Keratinocyte (primary cell): ENCODE measurements around the gene KRT2. TPM values are rescaled to one million over a fixed set of nuclear protein-coding genes. Genes with fewer than 3 reads are reported as not detected.

Source experiments
- DNase-seq: peaks from one replicate; pipeline ENCODE4 v3.0.0-alpha.2; 2011; ENCODE audit warnings: low read depth, missing footprints, low spot score
- FAIRE-seq: peaks from 2 replicates; lab custom pipeline; 2011; peaks lifted over from hg19 to GRCh38; lab: Jason Lieb, UNC
- H2AFZ ChIP-seq: 2 replicates; pipeline ENCODE4 v1.6.0; 2012; ENCODE audit warnings: low read length, control low read depth, inconsistent platforms; ENCODE audit not compliant: control insufficient read depth
- H3K27ac ChIP-seq: 2 replicates; pipeline ENCODE4 v1.5.1; 2011; ENCODE audit warnings: low read length; ENCODE audit not compliant: control insufficient read depth, insufficient read depth
- H3K27me3 ChIP-seq: 3 replicates; pipeline ENCODE4 v1.6.0; 2011; ENCODE audit warnings: low read length; ENCODE audit not compliant: control insufficient read depth, insufficient read depth; ENCODE audit errors: extremely low read depth
- H3K36me3 ChIP-seq, 2 experiments: 2 replicates in 1 of 2; 3 replicates in 1 of 2; pipeline ENCODE4 v1.5.1; 2011; ENCODE audit warnings: low read length in 2 of 2, mild to moderate bottlenecking in 1 of 2; ENCODE audit not compliant: control insufficient read depth in 2 of 2, insufficient read depth in 2 of 2; ENCODE audit errors: extremely low read depth in 1 of 2
- H3K4me1 ChIP-seq: 3 replicates; pipeline ENCODE4 v1.5.1; 2011; ENCODE audit warnings: low read length; ENCODE audit not compliant: control insufficient read depth, insufficient read depth; ENCODE audit errors: extremely low read depth
- H3K4me2 ChIP-seq: 3 replicates; pipeline ENCODE4 v1.6.0; 2011; ENCODE audit warnings: low read depth, low read length; ENCODE audit not compliant: control insufficient read depth, insufficient read depth; ENCODE audit errors: extremely low read depth
- H3K4me3 ChIP-seq, 3 experiments: fragments of 200-600 bp in 1 of 3; sonication (generic) in 1 of 3; 2 replicates in 2 of 3; 3 replicates in 1 of 3; pipeline ENCODE4 v1.5.1; 2011 to 2016; ENCODE audit warnings: low read length in 3 of 3, mild to moderate bottlenecking in 3 of 3, control low read depth in 2 of 3, inconsistent platforms in 1 of 3, low read depth in 1 of 3, mixed read lengths in 1 of 3, mixed run types in 1 of 3, moderate library complexity in 1 of 3; ENCODE audit not compliant: control insufficient read depth in 2 of 3, insufficient read depth in 2 of 3; ENCODE audit errors: extremely low read depth in 1 of 3
- H3K79me2 ChIP-seq: 2 replicates; pipeline ENCODE4 v1.6.0; 2012; ENCODE audit warnings: low read length; ENCODE audit not compliant: control insufficient read depth, insufficient read depth
- H3K9ac ChIP-seq: 3 replicates; pipeline ENCODE4 v1.6.0; 2011; ENCODE audit warnings: low read length; ENCODE audit not compliant: control insufficient read depth, insufficient read depth; ENCODE audit errors: extremely low read depth
- H3K9me1 ChIP-seq: 3 replicates; pipeline ENCODE4 v1.6.0; 2011; ENCODE audit warnings: low read length; ENCODE audit not compliant: control insufficient read depth, insufficient read depth; ENCODE audit errors: extremely low read depth
- H3K9me3 ChIP-seq: 2 replicates; pipeline ENCODE4 v1.5.1; 2012; ENCODE audit warnings: low read depth, low read length; ENCODE audit not compliant: control insufficient read depth
- H4K20me1 ChIP-seq: 3 replicates; pipeline ENCODE4 v1.6.0; 2011; ENCODE audit warnings: low read length; ENCODE audit not compliant: control insufficient read depth, insufficient read depth; ENCODE audit errors: extremely low read depth
- EZH2 ChIP-seq: IDR thresholded peaks from one replicate; pipeline ENCODE4 v1.6.1; 2012; ENCODE audit warnings: inconsistent platforms, mild to moderate bottlenecking, low read length, moderate library complexity
- dilution Hi-C: fragments of 300-500 bp; cut with MboI; formaldehyde crosslinking; loops from one replicate; pipeline ENCODE4 v1.7.0; 2020; ENCODE audit warnings: low sequenced_read_pairs; ENCODE audit not compliant: extremely low pct_ligation_motif_present
- polyA plus RNA-seq, 5 experiments: library from polyadenylated mRNA; depleted of rRNA in 3 of 5; stranded (reverse) in 3 of 5; stranded (forward) in 1 of 5; unstranded in 1 of 5; fragments of >200 nt; gene quantifications; 1 replicate in 1 of 5; 2 replicates in 3 of 5; 3 replicates in 1 of 5; pipeline versions ENCODE4 v1.2.1 to v1.2.3, GENCODE V29; 2011 to 2012; ENCODE audit warnings: missing spikeins in 2 of 5, low read depth in 1 of 5, low replicate concordance in 1 of 5
- TF ChIP-seq, protein P1 (sequence below), 3 experiments: IDR thresholded peaks in 1 of 3; conservative IDR thresholded peaks in 1 of 3; optimal IDR thresholded peaks in 1 of 3; 2 replicates in 2 of 3; 3 replicates in 1 of 3; pipeline versions ENCODE3 to v1.5.1; 2011; ENCODE audit warnings: low read length in 3 of 3, mild to moderate bottlenecking in 3 of 3, moderate library complexity in 2 of 3, control low read depth in 1 of 3, inconsistent platforms in 1 of 3; ENCODE audit not compliant: insufficient read depth in 2 of 3; ENCODE audit errors: extremely low read depth in 1 of 3

KRT2 gene
- polyA plus RNA-seq, 1 donor (not counting 4 experiments of a cell fraction or from before 2014, with no cell fraction given), result 0.69 TPM

DNA sequence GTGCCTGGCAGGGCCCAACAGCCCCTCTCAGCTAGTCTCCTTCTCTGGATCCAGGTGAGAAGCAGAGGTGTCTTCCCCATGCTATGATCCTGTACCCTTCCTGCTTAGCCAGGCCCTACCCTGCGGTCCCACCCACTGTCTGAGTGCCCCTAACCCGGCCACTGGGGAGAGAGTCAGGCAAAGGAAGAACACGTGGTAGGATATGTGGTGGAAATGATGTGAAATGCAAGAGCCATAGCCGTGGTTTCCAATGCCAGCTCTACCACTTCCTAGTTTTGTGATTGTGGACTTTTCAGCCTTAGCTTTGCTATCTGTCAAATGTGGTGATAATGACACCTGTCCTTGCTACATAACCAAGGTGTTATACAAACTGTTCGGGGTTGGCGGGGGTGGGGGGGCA lies 15.8 kb downstream of the KRT2 start:
- no peaks in the 10 kb centered on the region for H3K9me3 ChIP-seq
- no peak overlapping the region for H3K4me2 ChIP-seq
- no peaks in the 10 kb centered on the region for H3K79me2 ChIP-seq
- H2AFZ ChIP-seq, result no peak overlapping the region
- no peak overlapping the region for H3K9ac ChIP-seq
- H3K9me1 ChIP-seq, result no peaks in the 10 kb centered on the region
- dilution Hi-C loops, result no loop called here
- FAIRE-seq, result no peak
- TF ChIP-seq EZH2, result no peak
- TF ChIP-seq, protein P1, sequence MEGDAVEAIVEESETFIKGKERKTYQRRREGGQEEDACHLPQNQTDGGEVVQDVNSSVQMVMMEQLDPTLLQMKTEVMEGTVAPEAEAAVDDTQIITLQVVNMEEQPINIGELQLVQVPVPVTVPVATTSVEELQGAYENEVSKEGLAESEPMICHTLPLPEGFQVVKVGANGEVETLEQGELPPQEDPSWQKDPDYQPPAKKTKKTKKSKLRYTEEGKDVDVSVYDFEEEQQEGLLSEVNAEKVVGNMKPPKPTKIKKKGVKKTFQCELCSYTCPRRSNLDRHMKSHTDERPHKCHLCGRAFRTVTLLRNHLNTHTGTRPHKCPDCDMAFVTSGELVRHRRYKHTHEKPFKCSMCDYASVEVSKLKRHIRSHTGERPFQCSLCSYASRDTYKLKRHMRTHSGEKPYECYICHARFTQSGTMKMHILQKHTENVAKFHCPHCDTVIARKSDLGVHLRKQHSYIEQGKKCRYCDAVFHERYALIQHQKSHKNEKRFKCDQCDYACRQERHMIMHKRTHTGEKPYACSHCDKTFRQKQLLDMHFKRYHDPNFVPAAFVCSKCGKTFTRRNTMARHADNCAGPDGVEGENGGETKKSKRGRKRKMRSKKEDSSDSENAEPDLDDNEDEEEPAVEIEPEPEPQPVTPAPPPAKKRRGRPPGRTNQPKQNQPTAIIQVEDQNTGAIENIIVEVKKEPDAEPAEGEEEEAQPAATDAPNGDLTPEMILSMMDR (optimal IDR thresholded peaks at IDR 0.05 in 1 of 3, IDR thresholded peaks at IDR 0.05 in 1 of 3, conservative IDR thresholded peaks at IDR 0.05 in 1 of 3; ENCODE audit: extremely low read depth in 1 of 3, insufficient read depth in 2 of 3, low read length in 3 of 3), result no peak
- no peak overlapping the region for H3K4me3 ChIP-seq
- no peaks in the 10 kb centered on the region for H3K4me1 ChIP-seq
- peaks cover 10% of the 10 kb centered on the region for H3K27me3 ChIP-seq
- no peaks in the 10 kb centered on the region for H3K36me3 ChIP-seq
- H3K27ac ChIP-seq, result no peak overlapping the region
- no peaks in the 10 kb centered on the region for H4K20me1 ChIP-seq
- DNase-seq, result no peak

DNA sequence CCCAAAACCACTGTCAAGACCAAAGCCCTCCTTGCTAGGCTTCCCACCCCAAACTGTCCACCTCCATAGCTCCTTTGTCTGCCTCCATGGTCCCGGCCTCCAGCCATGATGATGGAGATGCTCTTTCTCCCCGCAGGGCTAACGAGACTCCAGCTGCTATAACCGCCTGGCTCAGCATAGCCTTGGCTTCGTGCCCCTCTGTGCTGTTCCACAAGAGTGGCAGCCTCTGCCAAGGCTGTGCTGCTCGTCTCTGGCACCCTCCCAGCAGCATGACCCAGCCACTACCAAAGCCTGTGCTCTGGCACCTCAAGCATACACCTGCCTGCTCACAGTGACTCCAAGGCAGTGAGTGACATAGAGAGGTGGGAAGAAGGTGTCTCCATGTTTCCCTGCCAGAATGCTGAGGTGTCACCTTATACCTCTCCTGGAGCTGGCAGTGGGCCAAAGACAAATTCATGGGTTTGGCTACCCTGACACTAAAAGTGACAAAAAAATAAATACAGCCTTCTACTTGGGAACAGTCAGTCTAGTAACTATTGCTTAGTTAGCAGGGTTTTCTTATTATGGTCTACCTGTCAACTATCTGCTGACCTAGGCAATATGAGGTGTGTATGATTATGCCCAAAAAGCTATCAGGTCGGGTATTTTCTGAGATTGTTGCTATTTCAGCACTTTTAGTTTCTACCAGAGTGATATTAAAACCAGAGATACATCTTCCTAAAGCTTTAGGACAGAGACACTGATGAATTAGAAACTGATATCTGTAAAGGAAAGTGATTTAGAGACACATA lies 17.6 kb downstream of the KRT2 start:
- no peaks in the 10 kb centered on the region for H3K79me2 ChIP-seq
- H3K36me3 ChIP-seq, result no peaks in the 10 kb centered on the region
- FAIRE-seq (no peak), DNase-seq (no peak)
- no peaks in the 10 kb centered on the region for H3K4me1 ChIP-seq
- no peaks in the 10 kb centered on the region for H4K20me1 ChIP-seq
- no peak overlapping the region for H3K9ac ChIP-seq
- H3K27ac ChIP-seq, result no peak overlapping the region
- no peaks in the 10 kb centered on the region for H3K9me1 ChIP-seq
- H3K4me2 ChIP-seq, result no peak overlapping the region
- TF ChIP-seq, protein P1 (optimal IDR thresholded peaks at IDR 0.05 in 1 of 3, IDR thresholded peaks at IDR 0.05 in 1 of 3, conservative IDR thresholded peaks at IDR 0.05 in 1 of 3; ENCODE audit: extremely low read depth in 1 of 3, insufficient read depth in 2 of 3, low read length in 3 of 3), result no peak
- TF ChIP-seq EZH2, result no peak
- dilution Hi-C loops, result no loop called here
- no peaks in the 10 kb centered on the region for H3K9me3 ChIP-seq
- peaks cover 25% of the 10 kb centered on the region for H3K27me3 ChIP-seq
- H2AFZ ChIP-seq, result no peak overlapping the region
- H3K4me3 ChIP-seq, result no peak overlapping the region
